Right lobe of liver (tissue), 6 donors: ENCODE measurements around the gene EIF4E. TPM values are rescaled to one million over a fixed set of nuclear protein-coding genes. Genes with fewer than 3 reads are reported as not detected.

Experiments
- ATAC-seq, 4 donors: fragments of 200-7000 bp; cut with Tn5 transposase; one replicate each; pipeline ENCODE4 v1.9.1; 2020; ENCODE audit warnings: mild to moderate bottlenecking in 4 of 4, moderate library complexity in 4 of 4
- DNase-seq, 3 donors: peaks; one replicate each; pipeline ENCODE4 v3.0.0-alpha.2; 2020
- H3K27ac ChIP-seq, 3 donors: fragments of 200-600 bp; one replicate each; pipeline ENCODE4 v1.8.0; 2022
- H3K27me3 ChIP-seq, 2 donors: fragments of 200-600 bp; one replicate each; pipeline ENCODE4 v1.8.0; 2022
- H3K36me3 ChIP-seq, 4 donors: fragments of 200-600 bp; sonication (generic) in 1 of 4; one replicate each; pipeline versions ENCODE4 v1.5.1 to v1.8.0; 2017 to 2022; ENCODE audit warnings: control low read depth in 1 of 4
- H3K4me1 ChIP-seq, 4 donors: fragments of 200-600 bp; sonication (generic) in 1 of 4; one replicate each; pipeline versions ENCODE4 v1.5.1 to v1.8.0; 2017 to 2022; ENCODE audit warnings: control low read depth in 1 of 4
- H3K4me3 ChIP-seq, 3 donors: fragments of 200-600 bp; one replicate each; pipeline ENCODE4 v1.8.0; 2022
- H3K9me3 ChIP-seq, 4 donors: fragments of 200-600 bp; sonication (generic) in 1 of 4; one replicate each; pipeline versions ENCODE4 v1.5.1 to v1.8.0; 2017 to 2022; ENCODE audit warnings: control low read depth in 1 of 4
- POLR2A ChIP-seq: fragments of 450-650 bp; IDR thresholded peaks from one replicate; pipeline ENCODE4 v1.6.1; 2017; ENCODE audit warnings: antibody characterized with exemption, mild to moderate bottlenecking
- WGBS: methylation state at CpG from one replicate; pipeline ENCODE4 v1.1.6; 2018; ENCODE audit warnings: low coverage, low lambda C conversion rate; ENCODE audit not compliant: insufficient coverage; ENCODE audit errors: missing lambda C conversion rate; 5-methylcytosine and 5-hydroxymethylcytosine counted together
- intact Hi-C, 2 donors: fragments of 100-400 bp; cut with DNase I; formaldehyde crosslinking; loops; one replicate each; pipeline versions ENCODE4 v1.11.2 to v1.14.1; 2022
- total RNA-seq, 6 experiments: library from RNA; depleted of rRNA in 2 of 6; stranded (reverse); fragments of >200 nt in 2 of 6; fragmentation: NEBNext Ultra II Directional in 3 of 6; extraction: Animal tissue kit (Norgen Biotek cat#: 25700) in 3 of 6; gene quantifications; one replicate each; pipeline versions ENCODE4 v1.1.0 to v1.2.4, GENCODE V29; 2016 to 2023
- TF ChIP-seq, protein P1 (sequence below), 4 donors: fragments of 200-600 bp in 3 of 4; fragments of 450-650 bp in 1 of 4; IDR thresholded peaks; one replicate each; pipeline versions ENCODE4 v1.5.1 to v1.8.0; 2016 to 2022; ENCODE audit warnings: antibody characterized with exemption in 4 of 4, mild to moderate bottlenecking in 2 of 4
- donor health status: DM: no; HTN: yes; CAD: no.
- donor health status: DM: no; HTN: no; CAD: no.
- donor health status: DM: no; HTN: no; CAD: no.
- donor health status: DM: no; HTN: yes; CAD: no.
- donor health status: DM: no; HTN: yes; CAD: no.

The EIF4E gene
- total RNA-seq, 6 experiments from 2014 or later: 28.4 to 48.8 (median 34.3) TPM

DNA sequence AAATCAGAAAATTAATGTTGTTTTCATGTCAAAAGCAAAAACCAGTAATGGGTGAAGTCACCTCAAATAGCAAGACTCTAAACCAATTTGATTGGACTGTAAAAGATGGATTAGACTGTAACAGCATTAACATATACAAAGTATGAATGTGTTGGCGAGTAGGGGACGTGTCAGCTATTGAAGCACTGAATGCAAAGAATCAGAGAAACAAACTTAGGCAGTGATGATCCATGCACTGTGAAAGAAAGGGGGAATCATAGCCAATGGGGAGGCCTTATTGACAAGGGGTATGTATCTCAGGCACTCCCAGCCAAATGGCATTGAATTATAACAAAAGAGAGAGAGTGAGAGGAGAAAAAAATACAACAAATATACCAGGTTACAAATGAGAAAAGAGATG lies 30.5 kb upstream of the EIF4E start:
- ATAC-seq: no peak
- intact Hi-C loops: no loop called here
- DNase-seq: no peak
- TF ChIP-seq, protein P1, sequence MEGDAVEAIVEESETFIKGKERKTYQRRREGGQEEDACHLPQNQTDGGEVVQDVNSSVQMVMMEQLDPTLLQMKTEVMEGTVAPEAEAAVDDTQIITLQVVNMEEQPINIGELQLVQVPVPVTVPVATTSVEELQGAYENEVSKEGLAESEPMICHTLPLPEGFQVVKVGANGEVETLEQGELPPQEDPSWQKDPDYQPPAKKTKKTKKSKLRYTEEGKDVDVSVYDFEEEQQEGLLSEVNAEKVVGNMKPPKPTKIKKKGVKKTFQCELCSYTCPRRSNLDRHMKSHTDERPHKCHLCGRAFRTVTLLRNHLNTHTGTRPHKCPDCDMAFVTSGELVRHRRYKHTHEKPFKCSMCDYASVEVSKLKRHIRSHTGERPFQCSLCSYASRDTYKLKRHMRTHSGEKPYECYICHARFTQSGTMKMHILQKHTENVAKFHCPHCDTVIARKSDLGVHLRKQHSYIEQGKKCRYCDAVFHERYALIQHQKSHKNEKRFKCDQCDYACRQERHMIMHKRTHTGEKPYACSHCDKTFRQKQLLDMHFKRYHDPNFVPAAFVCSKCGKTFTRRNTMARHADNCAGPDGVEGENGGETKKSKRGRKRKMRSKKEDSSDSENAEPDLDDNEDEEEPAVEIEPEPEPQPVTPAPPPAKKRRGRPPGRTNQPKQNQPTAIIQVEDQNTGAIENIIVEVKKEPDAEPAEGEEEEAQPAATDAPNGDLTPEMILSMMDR (IDR thresholded peaks at IDR 0.05): no peak
- no peak for TF ChIP-seq POLR2A
- 82% methylated on average over 2 of the region's 2 CpGs for WGBS
- H3K4me1 ChIP-seq: no peaks in the 10 kb centered on the region
- no peaks in the 10 kb centered on the region for H3K27me3 ChIP-seq
- no peaks in the 10 kb centered on the region for H3K36me3 ChIP-seq
- no peak overlapping the region for H3K4me3 ChIP-seq
- no peak overlapping the region for H3K27ac ChIP-seq
- H3K9me3 ChIP-seq: no peaks in the 10 kb centered on the region

DNA sequence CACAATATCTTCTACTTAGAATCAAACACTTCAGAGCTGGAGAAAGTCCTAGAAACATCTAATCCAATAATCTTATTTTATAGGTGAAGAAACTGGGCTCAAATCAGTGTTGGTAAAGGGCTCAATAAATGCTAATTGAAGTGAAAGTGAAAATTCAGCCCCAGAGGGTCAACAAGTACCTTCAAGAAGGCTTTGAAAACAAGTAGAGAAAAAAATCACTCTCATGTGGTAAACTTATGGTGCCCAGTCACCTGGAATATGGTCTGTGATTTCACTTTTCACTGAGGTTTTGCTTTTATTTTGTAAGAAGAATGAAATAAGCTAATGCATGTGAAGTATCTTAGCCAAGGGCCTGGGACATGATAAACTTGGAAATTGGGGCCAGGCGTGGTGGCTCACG lies 29.1 kb upstream of the EIF4E start:
- Histone ChIP-seq H3K27me3 (no peaks in the 10 kb centered on the region), H3K9me3 (no peaks in the 10 kb centered on the region), H3K36me3 (no peaks in the 10 kb centered on the region), H3K27ac (no peak overlapping the region), H3K4me3 (no peak overlapping the region), H3K4me1 (no peaks in the 10 kb centered on the region)
- ATAC-seq: no peak
- TF ChIP-seq POLR2A: no peak
- TF ChIP-seq, protein P1 (IDR thresholded peaks at IDR 0.05): no peak
- DNase-seq: no peak
- intact Hi-C loops: no loop called here
- WGBS: 86% methylated on average over 2 of the region's 2 CpGs

DNA sequence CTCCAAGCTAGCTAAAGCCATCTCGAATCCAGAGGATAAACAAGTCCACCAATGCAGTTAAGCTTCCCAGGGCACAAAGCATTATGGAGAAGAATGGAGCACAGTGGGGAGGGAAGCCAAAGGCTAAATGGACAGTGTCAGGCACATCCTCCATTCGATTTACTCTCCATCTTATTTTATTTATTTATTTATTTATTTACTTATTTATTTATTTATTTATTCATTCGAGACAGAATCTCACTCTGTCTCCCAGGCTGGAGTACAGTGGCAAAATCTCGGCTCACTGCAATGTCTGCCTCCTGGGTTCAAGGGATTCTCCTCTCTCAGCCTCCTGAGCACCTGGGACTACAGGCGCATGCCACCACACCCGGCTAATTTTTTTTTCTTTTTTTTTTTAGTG lies 26.3 kb upstream of the EIF4E start:
- Histone ChIP-seq H3K4me3 (no peak overlapping the region), H3K9me3 (no peaks in the 10 kb centered on the region), H3K27ac (no peak overlapping the region), H3K27me3 (no peaks in the 10 kb centered on the region), H3K4me1 (no peaks in the 10 kb centered on the region), H3K36me3 (no peaks in the 10 kb centered on the region)
- intact Hi-C loops: no loop called here
- DNase-seq: no peak
- no peak for ATAC-seq
- TF ChIP-seq, protein P1 (IDR thresholded peaks at IDR 0.05): no peak
- no peak for TF ChIP-seq POLR2A
- 70% methylated on average over 3 of the region's 6 CpGs for WGBS

DNA sequence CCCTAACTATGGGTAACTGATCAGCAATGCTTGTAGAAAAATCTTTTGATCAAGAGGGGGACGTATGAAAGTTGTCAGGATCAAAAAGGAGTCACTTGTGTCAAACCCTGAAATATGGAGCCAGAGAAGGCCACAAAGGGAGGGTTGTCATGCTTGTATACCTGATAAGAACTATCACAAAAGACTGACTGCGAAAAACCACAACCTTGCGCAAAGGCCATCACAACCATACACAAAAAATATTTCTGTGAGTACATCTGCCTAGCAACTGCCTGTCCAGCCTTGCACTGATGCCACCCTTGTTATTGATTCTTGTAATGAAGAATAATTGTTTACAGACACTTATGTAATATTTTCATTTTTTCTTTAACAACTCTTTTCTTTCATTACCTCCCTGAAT lies 22.8 kb upstream of the EIF4E start:
- WGBS: 86% methylated on average over 3 of the region's 3 CpGs
- no peak overlapping the region for H3K27ac ChIP-seq
- intact Hi-C loops: no loop called here

More for the DNA sequence above, 22.8 kb upstream of the EIF4E start:
- no peak for DNase-seq
- no peak overlapping the region for H3K4me3 ChIP-seq
- H3K36me3 ChIP-seq: no peaks in the 10 kb centered on the region
- H3K27me3 ChIP-seq: no peaks in the 10 kb centered on the region
- no peaks in the 10 kb centered on the region for H3K4me1 ChIP-seq
- H3K9me3 ChIP-seq: no peaks in the 10 kb centered on the region
- TF ChIP-seq, protein P1 (IDR thresholded peaks at IDR 0.05): no peak
- no peak for TF ChIP-seq POLR2A
- ATAC-seq: no peak
